Naive B cell (primary cell): ENCODE results near the gene ESRRG. TPM values are rescaled to one million over a fixed set of nuclear protein-coding genes. Genes with fewer than 3 reads are reported as not detected.

Experiments
- ATAC-seq, 2 donors: fragments of 150-1000 bp; cut with Tn5 transposase; 2 replicates each; pipeline ENCODE4 v1.10.0; 2021; ENCODE audit warnings: low read depth in 2 of 2, mild to moderate bottlenecking in 2 of 2, moderate library complexity in 2 of 2
- DNase-seq: peaks from one replicate; pipeline ENCODE4 v3.0.0; 2022
- H3K27ac Mint-ChIP-seq, 6 donors: one replicate each; pipeline ENCODE4 v1.8.0; 2020 to 2022; ENCODE audit warnings: mild to moderate bottlenecking in 6 of 6, mixed read lengths in 6 of 6, moderate library complexity in 5 of 6, inconsistent platforms in 2 of 6
- H3K27me3 Mint-ChIP-seq, 3 donors: one replicate each; pipeline ENCODE4 v1.8.0; 2021 to 2022; ENCODE audit warnings: mixed read lengths in 3 of 3, mild to moderate bottlenecking in 1 of 3
- H3K36me3 Mint-ChIP-seq, 2 donors: one replicate each; pipeline ENCODE4 v1.8.0; 2020 to 2022; ENCODE audit warnings: mixed read lengths in 2 of 2, inconsistent platforms in 1 of 2, mild to moderate bottlenecking in 1 of 2
- H3K4me1 Mint-ChIP-seq, 3 donors: one replicate each; pipeline ENCODE4 v1.8.0; 2020 to 2022; ENCODE audit warnings: mixed read lengths in 3 of 3, inconsistent platforms in 1 of 3, mild to moderate bottlenecking in 1 of 3, moderate library complexity in 1 of 3
- H3K4me3 Mint-ChIP-seq, 8 donors: one replicate each; pipeline ENCODE4 v1.8.0; 2020 to 2022; ENCODE audit warnings: mild to moderate bottlenecking in 8 of 8, mixed read lengths in 8 of 8, moderate library complexity in 8 of 8, inconsistent platforms in 2 of 8
- H3K9me3 Mint-ChIP-seq, 7 donors: one replicate each; pipeline ENCODE4 v1.8.0; 2020 to 2022; ENCODE audit warnings: mixed read lengths in 7 of 7, mild to moderate bottlenecking in 5 of 7, inconsistent platforms in 2 of 7, moderate library complexity in 1 of 7
- polyA plus RNA-seq, 6 donors: library from polyadenylated mRNA; unstranded; fragments of 300-500 nt; fragmentation: Illumina TruSeq; gene quantifications; one replicate each; pipeline ENCODE4 v1.2.3, GENCODE V29; 2021; ENCODE audit warnings: low read depth in 6 of 6

Gene ESRRG
- polyA plus RNA-seq, 6 donors from 2014 or later, result not detected

DNA sequence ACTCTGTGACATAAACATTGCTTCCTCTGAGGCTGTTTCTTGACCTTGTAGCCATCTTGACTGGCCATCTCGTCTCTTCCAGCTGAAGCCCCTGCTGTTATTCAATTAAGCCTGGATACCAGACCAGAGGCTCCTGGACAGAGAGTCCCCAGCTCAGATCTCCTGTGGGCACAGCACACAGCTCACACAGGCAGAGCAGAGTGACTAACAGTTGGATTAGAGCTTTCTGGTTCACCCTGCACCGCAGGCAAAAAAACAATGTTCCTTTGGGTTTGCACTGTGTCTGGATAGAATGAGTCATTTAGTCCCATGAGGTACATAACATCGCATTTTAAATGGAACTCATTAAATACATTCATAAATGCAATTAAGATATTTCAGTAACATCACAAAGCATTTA is 266.5 kb downstream of the ESRRG start:
- peak overlapping the region in 1 of 6 donors; percentile 36 for H3K27ac Mint-ChIP-seq
- peaks cover 0 to 12% (median 0%) of the 10 kb centered on the region in 7 donors for H3K9me3 Mint-ChIP-seq
- no peak overlapping the region for H3K4me3 Mint-ChIP-seq

DNA sequence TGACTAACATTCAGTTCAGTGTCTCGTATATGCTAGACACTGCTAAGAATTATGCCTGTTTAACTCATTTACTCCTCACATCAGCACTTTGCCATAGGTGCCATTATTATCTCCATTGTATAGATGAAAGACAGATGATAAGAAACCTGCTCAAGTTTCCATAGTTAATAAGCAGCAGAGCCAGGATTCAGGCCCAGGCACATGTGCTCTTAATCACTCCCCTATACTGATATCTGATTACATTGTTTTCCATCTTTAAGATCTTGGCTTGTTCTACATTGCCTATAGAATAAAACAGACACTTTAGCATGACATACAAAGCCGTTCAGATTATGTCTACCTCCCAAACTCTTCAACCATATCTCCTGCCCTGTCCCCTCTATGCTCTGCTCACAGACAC is 269.5 kb downstream of the ESRRG start:
- DNase-seq (no peak), ATAC-seq (no peak)
- Mint-ChIP-seq H3K4me3 (no peak overlapping the region), H3K9me3 (peaks cover 0 to 12% (median 0%) of the 10 kb centered on the region in 7 donors), H3K27ac (no peak overlapping the region), H3K4me1 (peaks cover 0 to 7% (median 3%) of the 10 kb centered on the region in 3 donors), H3K27me3 (no peaks in the 10 kb centered on the region), H3K36me3 (no peaks in the 10 kb centered on the region)

More for the DNA sequence above, 266.5 kb downstream of the ESRRG start:
- H3K4me1 Mint-ChIP-seq, result peaks cover 0 to 7% (median 3%) of the 10 kb centered on the region in 3 donors
- H3K36me3 Mint-ChIP-seq, result no peaks in the 10 kb centered on the region
- H3K27me3 Mint-ChIP-seq, result no peaks in the 10 kb centered on the region
- DNase-seq (no peak), ATAC-seq (no peak)
